ENCODE data around the gene CCSER1.

CCSER1 gene

DNA sequence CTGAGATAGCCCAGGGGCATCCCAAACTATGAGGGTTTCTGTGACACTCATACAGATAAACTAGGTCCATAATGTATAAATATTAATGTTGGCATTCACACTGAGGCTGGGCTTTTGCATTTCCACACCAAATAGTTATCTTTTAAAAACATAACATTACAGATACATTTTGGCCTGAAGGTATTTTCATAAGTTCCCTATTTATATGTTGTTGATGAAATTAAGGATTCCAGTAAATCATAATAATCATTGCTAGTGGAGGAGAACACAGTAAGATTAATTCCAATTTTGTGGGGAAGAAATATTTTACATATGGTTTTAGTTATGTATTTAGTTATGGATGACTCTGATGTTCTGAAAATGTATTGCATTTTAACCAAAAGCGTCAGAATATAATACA lies 479.6 kb downstream of the CCSER1 start:
- no peak for DNase-seq
- Histone ChIP-seq H3K14ac (ENCODE audit: low read length) (no peak overlapping the region), H3K36me3 (ENCODE audit: control insufficient read depth in 1 of 2, insufficient read depth in 2 of 2, low read length in 2 of 2) (no peaks in the 10 kb centered on the region), H3K27ac (ENCODE audit: low read depth, low read length) (no peak overlapping the region), H3K9me3 (ENCODE audit: insufficient read depth, low read depth, low read length) (peaks cover 3% of the 10 kb centered on the region), H2BK12ac (ENCODE audit: low read length) (no peak overlapping the region), H3K4me2 (ENCODE audit: low read length) (no peak overlapping the region), H3K9ac (ENCODE audit: low read length) (no peak overlapping the region), H4K8ac (ENCODE audit: low read depth, low read length) (no peak overlapping the region), H2BK5ac (ENCODE audit: low read depth, low read length, poor library complexity) (no peak overlapping the region), H2AK5ac (ENCODE audit: low read length) (no peak overlapping the region), H3K4me1 (ENCODE audit: control insufficient read depth in 1 of 2, insufficient read depth in 2 of 2, low read length in 2 of 2) (no peaks in the 10 kb centered on the region), H3K27me3 (ENCODE audit: insufficient read depth, low read length) (no peaks in the 10 kb centered on the region), H3K4ac (ENCODE audit: low read depth, low read length) (no peak overlapping the region), H3K18ac (ENCODE audit: low read length) (no peak overlapping the region), H3K79me2 (ENCODE audit: control insufficient read depth, insufficient read depth, low read length, poor library complexity) (no peaks in the 10 kb centered on the region), H3K23ac (ENCODE audit: low read length) (no peak overlapping the region), H3K79me1 (ENCODE audit: low read length) (no peaks in the 10 kb centered on the region), H3K4me3 (ENCODE audit: low read depth, low read length) (no peak overlapping the region), H4K91ac (ENCODE audit: low read depth, low read length) (no peak overlapping the region), H2BK120ac (ENCODE audit: insufficient read depth, low read length, poor library complexity) (no peak overlapping the region), H2AFZ (ENCODE audit: insufficient read depth, low read length, poor library complexity) (no peak overlapping the region), H4K12ac (ENCODE audit: low read depth, low read length) (no peak overlapping the region)
- WGBS (ENCODE audit: extremely low coverage, insufficient coverage, insufficient read length), result no CpG with 5 or more reads among the region's 1 CpG

DNA sequence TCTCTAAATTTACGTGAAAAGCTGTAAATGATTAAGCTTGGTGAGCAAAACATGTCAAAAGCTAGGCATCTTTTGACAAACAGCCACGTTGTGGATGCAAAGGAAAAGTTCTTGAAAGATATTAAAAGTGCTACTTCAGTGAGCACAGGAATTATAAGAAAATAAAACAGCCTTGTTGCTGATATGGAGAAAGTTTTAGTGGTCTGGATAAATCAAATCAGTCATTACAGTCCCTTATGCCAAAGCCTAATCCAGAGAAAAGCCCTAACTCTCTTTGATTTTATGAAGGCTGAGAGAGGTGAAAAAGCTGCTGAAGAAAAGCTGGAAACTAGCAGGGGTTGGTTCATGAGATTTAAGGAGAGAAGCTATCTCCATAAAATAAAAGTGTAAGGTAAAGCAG lies 487.2 kb downstream of the CCSER1 start:
- no peak overlapping the region for H3K4ac ChIP-seq (ENCODE audit: low read depth, low read length)
- no peak overlapping the region for H3K9ac ChIP-seq (ENCODE audit: low read length)
- H4K12ac ChIP-seq (ENCODE audit: low read depth, low read length), result no peak overlapping the region
- H3K27ac ChIP-seq (ENCODE audit: low read depth, low read length), result no peak overlapping the region
- no peaks in the 10 kb centered on the region for H3K36me3 ChIP-seq (ENCODE audit: control insufficient read depth in 1 of 2, insufficient read depth in 2 of 2, low read length in 2 of 2)
- H2AK5ac ChIP-seq (ENCODE audit: low read length), result no peak overlapping the region
- H4K8ac ChIP-seq (ENCODE audit: low read depth, low read length), result no peak overlapping the region
- H3K79me1 ChIP-seq (ENCODE audit: low read length), result no peaks in the 10 kb centered on the region
- H3K18ac ChIP-seq (ENCODE audit: low read length), result no peak overlapping the region
- H3K14ac ChIP-seq (ENCODE audit: low read length), result no peak overlapping the region
- no peak overlapping the region for H2AFZ ChIP-seq (ENCODE audit: insufficient read depth, low read length, poor library complexity)
- no peaks in the 10 kb centered on the region for H3K79me2 ChIP-seq (ENCODE audit: control insufficient read depth, insufficient read depth, low read length, poor library complexity)
- H3K27me3 ChIP-seq (ENCODE audit: insufficient read depth, low read length), result no peaks in the 10 kb centered on the region
- H3K23ac ChIP-seq (ENCODE audit: low read length), result no peak overlapping the region
- no peak overlapping the region for H3K4me3 ChIP-seq (ENCODE audit: low read depth, low read length)
- no peak overlapping the region for H3K4me2 ChIP-seq (ENCODE audit: low read length)
- H2BK5ac ChIP-seq (ENCODE audit: low read depth, low read length, poor library complexity), result no peak overlapping the region
- no peak overlapping the region for H4K91ac ChIP-seq (ENCODE audit: low read depth, low read length)
- no peak overlapping the region for H2BK120ac ChIP-seq (ENCODE audit: insufficient read depth, low read length, poor library complexity)
- WGBS (ENCODE audit: extremely low coverage, insufficient coverage, insufficient read length), result no CpG with 5 or more reads among the region's 2 CpGs
- H3K9me3 ChIP-seq (ENCODE audit: insufficient read depth, low read depth, low read length), result no peaks in the 10 kb centered on the region
- no peaks in the 10 kb centered on the region for H3K4me1 ChIP-seq (ENCODE audit: control insufficient read depth in 1 of 2, insufficient read depth in 2 of 2, low read length in 2 of 2)
- H2BK12ac ChIP-seq (ENCODE audit: low read length), result no peak overlapping the region
- DNase-seq, result no peak

DNA sequence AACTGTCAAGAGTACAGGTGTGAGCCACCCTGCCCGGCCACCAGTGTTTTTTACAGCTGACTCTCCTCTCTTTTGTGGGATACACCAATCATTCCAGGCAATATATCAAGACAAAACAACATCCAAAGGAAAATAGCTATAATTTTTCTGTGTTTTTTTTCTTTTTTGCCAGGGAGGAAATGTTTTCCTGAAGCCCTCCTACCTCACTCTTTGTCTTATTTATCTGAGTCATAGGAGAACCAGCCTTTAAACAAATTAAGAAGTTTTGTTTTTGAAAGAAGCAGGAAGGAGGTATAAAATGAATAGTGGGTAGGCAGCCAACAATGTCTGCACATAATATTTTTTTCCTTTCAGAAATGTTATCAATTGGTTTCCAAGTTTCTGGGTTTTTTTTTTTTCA lies 493.9 kb downstream of the CCSER1 start:
- H3K23ac ChIP-seq (ENCODE audit: low read length), result no peak overlapping the region
- no peak for DNase-seq
- no CpG with 5 or more reads among the region's 1 CpG for WGBS (ENCODE audit: extremely low coverage, insufficient coverage, insufficient read length)

DNA sequence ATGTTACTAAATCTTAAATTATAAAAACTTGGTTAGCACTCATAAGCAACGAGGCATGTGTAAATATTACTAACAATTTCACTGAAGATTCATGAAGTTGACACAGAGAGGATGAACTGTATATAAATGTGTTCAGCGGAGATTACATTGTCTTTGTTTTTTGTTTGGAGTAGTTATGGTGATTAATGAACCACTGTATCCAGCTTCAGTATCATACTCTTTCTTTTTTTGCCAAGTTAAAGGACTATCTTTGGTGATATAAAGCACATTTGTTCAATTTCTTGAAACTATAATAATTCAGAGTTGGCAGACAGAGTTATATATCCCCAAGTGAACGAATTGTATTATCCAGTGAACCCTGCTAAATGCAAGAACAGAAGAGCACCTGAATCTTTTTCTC lies 497.6 kb downstream of the CCSER1 start:
- no peaks in the 10 kb centered on the region for H3K36me3 ChIP-seq (ENCODE audit: control insufficient read depth in 1 of 2, insufficient read depth in 2 of 2, low read length in 2 of 2)
- no peak overlapping the region for H3K23ac ChIP-seq (ENCODE audit: low read length)
- no peak overlapping the region for H3K4me3 ChIP-seq (ENCODE audit: low read depth, low read length)
- H3K27me3 ChIP-seq (ENCODE audit: insufficient read depth, low read length), result no peaks in the 10 kb centered on the region
- H3K14ac ChIP-seq (ENCODE audit: low read length), result no peak overlapping the region
- H3K4me2 ChIP-seq (ENCODE audit: low read length), result no peak overlapping the region
- no peak overlapping the region for H4K12ac ChIP-seq (ENCODE audit: low read depth, low read length)
- no peak overlapping the region for H4K91ac ChIP-seq (ENCODE audit: low read depth, low read length)
- H3K18ac ChIP-seq (ENCODE audit: low read length), result no peak overlapping the region
- no peak for DNase-seq
- WGBS (ENCODE audit: extremely low coverage, insufficient coverage, insufficient read length), result no CpG with 5 or more reads among the region's 3 CpGs
- H3K9ac ChIP-seq (ENCODE audit: low read length), result no peak overlapping the region
- H3K4me1 ChIP-seq (ENCODE audit: control insufficient read depth in 1 of 2, insufficient read depth in 2 of 2, low read length in 2 of 2), result no peaks in the 10 kb centered on the region
- no peak overlapping the region for H2BK5ac ChIP-seq (ENCODE audit: low read depth, low read length, poor library complexity)
- no peak overlapping the region for H3K27ac ChIP-seq (ENCODE audit: low read depth, low read length)
- H2AFZ ChIP-seq (ENCODE audit: insufficient read depth, low read length, poor library complexity), result no peak overlapping the region
- no peak overlapping the region for H3K4ac ChIP-seq (ENCODE audit: low read depth, low read length)
- H4K8ac ChIP-seq (ENCODE audit: low read depth, low read length), result no peak overlapping the region
- H3K79me2 ChIP-seq (ENCODE audit: control insufficient read depth, insufficient read depth, low read length, poor library complexity), result no peaks in the 10 kb centered on the region
- no peak overlapping the region for H2AK5ac ChIP-seq (ENCODE audit: low read length)
- H2BK120ac ChIP-seq (ENCODE audit: insufficient read depth, low read length, poor library complexity), result no peak overlapping the region
- no peaks in the 10 kb centered on the region for H3K9me3 ChIP-seq (ENCODE audit: insufficient read depth, low read depth, low read length)
- no peak overlapping the region for H2BK12ac ChIP-seq (ENCODE audit: low read length)
- no peaks in the 10 kb centered on the region for H3K79me1 ChIP-seq (ENCODE audit: low read length)

More for the DNA sequence above, 493.9 kb downstream of the CCSER1 start:
- no peak overlapping the region for H3K4me2 ChIP-seq (ENCODE audit: low read length)
- H3K27me3 ChIP-seq (ENCODE audit: insufficient read depth, low read length), result no peaks in the 10 kb centered on the region
- no peak overlapping the region for H4K8ac ChIP-seq (ENCODE audit: low read depth, low read length)
- H3K79me1 ChIP-seq (ENCODE audit: low read length), result no peaks in the 10 kb centered on the region
- H3K4me3 ChIP-seq (ENCODE audit: low read depth, low read length), result no peak overlapping the region
- no peaks in the 10 kb centered on the region for H3K9me3 ChIP-seq (ENCODE audit: insufficient read depth, low read depth, low read length)
- H4K12ac ChIP-seq (ENCODE audit: low read depth, low read length), result no peak overlapping the region
- no peak overlapping the region for H2AFZ ChIP-seq (ENCODE audit: insufficient read depth, low read length, poor library complexity)
- no peak overlapping the region for H3K4ac ChIP-seq (ENCODE audit: low read depth, low read length)
- H3K79me2 ChIP-seq (ENCODE audit: control insufficient read depth, insufficient read depth, low read length, poor library complexity), result no peaks in the 10 kb centered on the region
- no peak overlapping the region for H3K14ac ChIP-seq (ENCODE audit: low read length)
- no peaks in the 10 kb centered on the region for H3K36me3 ChIP-seq (ENCODE audit: control insufficient read depth in 1 of 2, insufficient read depth in 2 of 2, low read length in 2 of 2)
- H3K18ac ChIP-seq (ENCODE audit: low read length), result no peak overlapping the region
- no peak overlapping the region for H2BK12ac ChIP-seq (ENCODE audit: low read length)
- no peak overlapping the region for H2BK5ac ChIP-seq (ENCODE audit: low read depth, low read length, poor library complexity)
- no peak overlapping the region for H3K27ac ChIP-seq (ENCODE audit: low read depth, low read length)
- H2BK120ac ChIP-seq (ENCODE audit: insufficient read depth, low read length, poor library complexity), result no peak overlapping the region
- H4K91ac ChIP-seq (ENCODE audit: low read depth, low read length), result no peak overlapping the region
- H3K4me1 ChIP-seq (ENCODE audit: control insufficient read depth in 1 of 2, insufficient read depth in 2 of 2, low read length in 2 of 2), result no peaks in the 10 kb centered on the region
- H3K9ac ChIP-seq (ENCODE audit: low read length), result no peak overlapping the region
- H2AK5ac ChIP-seq (ENCODE audit: low read length), result no peak overlapping the region

Data from trophoblast cell (in vitro differentiated cells and primary cell).